Effector CD4-positive, alpha-beta T cell (primary cell): ENCODE data around the gene SLC25A27.

Experiments used
- DNase-seq: peaks from one replicate; pipeline ENCODE4 v3.0.0-alpha.2; 2020

SLC25A27 gene

GRCh38 chr6:46651816-46652215 is 959 bp upstream of the SLC25A27 start:
- no peak for DNase-seq

DNA sequence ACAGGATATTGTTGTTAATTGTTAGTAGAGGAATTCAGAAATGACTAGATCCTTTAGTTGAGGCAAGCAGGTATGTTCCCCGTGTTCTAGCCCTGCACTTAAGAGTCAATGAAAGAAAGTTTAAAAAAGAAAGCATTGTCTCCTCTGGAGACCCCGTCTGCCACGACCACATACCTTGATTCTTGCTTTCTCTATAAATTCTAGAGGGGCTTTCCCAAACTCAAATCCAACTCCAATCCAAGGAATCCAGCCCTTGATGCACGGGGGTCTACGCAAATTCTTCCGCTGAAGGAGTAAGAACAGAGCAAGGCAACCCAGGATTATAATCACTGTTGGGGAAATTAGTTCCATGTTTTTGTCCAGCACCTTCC is 558 bp upstream of the SLC25A27 start:
- no peak for DNase-seq

DNA sequence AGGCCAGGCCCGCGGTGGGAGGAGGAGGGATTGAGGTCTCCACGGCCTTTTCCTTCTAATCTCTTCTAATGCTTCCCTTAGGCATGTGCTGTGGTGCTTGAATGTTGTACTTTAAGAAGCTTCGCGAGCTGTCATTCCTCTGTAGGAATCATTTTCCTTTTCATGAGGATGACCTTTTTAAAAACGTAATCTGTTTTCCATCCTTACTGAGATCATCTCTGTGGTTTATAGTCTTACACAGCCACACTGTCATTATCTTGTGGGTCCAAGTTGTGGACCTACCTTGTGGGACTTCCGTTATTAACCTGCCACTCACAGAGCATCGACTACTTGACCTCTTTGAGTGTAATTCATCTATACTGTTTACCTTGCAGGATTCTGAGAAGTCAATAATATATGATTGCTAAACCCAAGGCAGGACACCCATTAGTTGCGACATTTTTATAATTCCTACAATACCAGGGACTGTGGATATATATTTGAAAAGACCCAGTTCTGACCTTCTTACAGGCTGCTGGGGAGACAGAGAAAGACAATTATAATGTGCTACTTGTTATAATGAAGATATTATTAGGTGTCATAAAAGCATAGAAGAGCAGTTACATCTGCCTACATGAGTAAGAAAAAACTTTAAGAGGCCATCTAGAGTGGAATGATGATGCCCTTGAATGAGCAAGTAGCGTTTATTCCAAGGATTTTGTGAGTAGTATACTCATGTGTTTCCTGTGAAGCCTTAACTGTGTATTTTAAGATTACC is 842 bp downstream of the SLC25A27 start:
- DNase-seq, result no peak

GRCh38 chr6:46655803-46656202 is 3.0 kb downstream of the SLC25A27 start:
- DNase-seq, result no peak

DNA sequence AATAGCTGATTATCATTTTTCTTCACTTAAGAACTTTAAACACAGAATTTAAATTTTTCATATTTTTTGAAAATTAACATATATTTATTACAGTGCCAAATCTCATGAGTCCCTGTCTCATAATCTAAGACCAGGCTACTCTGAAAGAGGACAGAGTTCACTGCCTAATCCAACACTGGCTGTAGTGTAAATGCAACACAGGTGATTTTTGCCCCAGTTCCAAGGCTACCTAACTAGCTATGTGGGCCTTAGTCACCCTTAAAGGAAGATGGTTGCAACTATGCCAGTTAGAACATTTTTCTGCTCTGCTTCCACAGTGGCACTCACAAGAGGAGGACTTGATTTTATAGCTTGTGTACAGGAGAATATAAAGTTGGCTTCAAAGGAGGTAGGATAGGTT is 4.9 kb downstream of the SLC25A27 start:
- no peak for DNase-seq

DNA sequence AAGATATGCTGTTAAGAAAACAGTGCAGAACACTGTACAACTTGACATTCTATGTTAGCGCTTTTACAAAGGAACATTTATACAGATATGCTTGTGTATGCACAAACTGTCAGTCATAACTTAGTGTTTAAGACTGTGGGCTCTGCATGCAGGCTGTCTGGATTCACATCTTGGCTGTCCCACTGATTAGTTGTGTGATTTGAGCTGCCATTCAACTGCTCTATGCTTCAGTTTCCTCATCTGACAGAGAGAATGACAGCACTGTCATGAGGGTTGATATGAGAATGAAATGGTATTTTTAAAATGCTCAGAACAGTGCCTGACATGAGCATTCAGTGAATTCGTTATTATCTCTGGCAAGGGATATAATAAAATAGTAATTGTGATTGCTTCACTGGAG is 8.7 kb downstream of the SLC25A27 start:
- no peak for DNase-seq

- no peak for DNase-seq
These were observed 14.6 kb downstream of the SLC25A27 start for GRCh38 chr6:46667377-46667776.

DNA sequence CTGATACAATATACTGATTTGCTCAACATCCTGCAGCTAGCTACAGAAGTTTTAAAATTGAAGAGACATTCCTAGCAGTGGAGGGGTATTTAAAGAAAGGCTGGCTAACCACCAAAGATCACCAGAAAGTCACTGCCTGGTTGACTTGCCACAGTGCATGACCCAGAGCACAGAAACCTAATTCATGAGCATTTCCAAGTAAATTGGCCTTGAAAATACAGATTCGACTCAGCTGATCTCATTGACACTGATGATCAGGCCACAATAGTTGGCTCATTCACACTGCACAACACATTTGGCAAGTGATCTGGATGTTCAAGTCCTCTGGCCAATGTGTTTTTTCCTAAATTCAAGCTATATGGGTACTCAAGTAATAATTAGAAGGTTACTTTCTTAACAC is 21.6 kb downstream of the SLC25A27 start:
- no peak for DNase-seq

GRCh38 chr6:46676604-46677313 is 24.0 kb downstream of the SLC25A27 start:
- DNase-seq, result no peak

DNA sequence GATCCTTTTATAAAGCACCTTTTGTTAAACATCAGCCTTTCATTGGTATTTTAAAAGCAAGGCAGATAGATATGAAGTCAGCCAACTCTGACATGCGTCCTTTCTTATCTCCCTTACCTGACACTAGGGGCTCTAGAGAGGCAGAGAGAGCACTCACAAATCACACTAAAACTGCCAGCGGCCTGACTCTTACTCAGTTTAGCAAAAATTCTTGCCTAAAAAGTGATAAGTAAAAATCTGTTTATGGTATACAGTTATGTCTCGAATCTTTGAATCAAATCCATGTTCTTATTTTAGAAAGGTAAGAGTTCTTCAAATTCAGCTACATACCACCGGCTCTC is 24.5 kb downstream of the SLC25A27 start:
- DNase-seq, result no peak

DNA sequence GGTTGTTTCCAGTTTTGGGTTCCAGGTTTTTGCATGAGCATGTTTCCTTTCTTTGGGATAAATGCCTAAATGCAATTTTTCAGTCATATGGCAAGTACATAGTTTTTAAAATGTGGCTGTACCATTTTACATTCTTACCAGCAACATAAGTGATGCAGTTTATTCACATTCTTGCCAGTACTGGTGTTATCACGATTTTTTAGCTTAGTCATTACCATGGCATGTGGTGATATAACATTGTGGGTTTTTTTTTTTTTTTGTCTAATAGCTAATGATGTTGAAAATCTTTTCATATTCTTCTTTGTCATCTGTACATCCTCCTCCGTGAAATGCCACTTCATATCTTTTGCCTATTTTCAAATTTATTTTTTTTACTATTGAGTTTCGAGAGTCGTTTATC is 32.0 kb downstream of the SLC25A27 start:
- DNase-seq, result no peak

- no peak for DNase-seq
These were observed 34.9 kb downstream of the SLC25A27 start, which contains the start of gene TDRD6 for GRCh38 chr6:46687619-46688097. Gene TDRD6, plus strand, starts transcription at chr6:46687885. Its CDS starts 244 bp downstream, at chr6:46688129.

- DNase-seq, result no peak
These were observed 35.6 kb downstream of the SLC25A27 start for GRCh38 chr6:46688117-46688965.

DNA sequence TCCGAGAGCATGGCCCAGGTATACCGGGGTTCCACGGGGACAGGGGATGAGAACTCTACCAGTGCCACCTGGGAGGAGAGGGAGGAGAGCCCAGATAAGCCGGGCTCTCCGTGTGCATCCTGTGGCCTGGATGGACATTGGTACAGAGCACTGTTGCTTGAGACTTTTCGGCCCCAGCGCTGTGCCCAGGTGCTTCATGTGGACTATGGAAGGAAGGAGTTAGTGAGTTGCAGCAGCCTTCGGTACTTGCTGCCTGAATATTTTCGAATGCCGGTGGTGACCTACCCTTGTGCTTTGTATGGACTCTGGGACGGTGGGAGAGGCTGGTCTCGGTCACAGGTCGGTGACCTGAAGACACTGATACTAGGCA is 36.2 kb downstream of the SLC25A27 start:
- no peak for DNase-seq

DNA sequence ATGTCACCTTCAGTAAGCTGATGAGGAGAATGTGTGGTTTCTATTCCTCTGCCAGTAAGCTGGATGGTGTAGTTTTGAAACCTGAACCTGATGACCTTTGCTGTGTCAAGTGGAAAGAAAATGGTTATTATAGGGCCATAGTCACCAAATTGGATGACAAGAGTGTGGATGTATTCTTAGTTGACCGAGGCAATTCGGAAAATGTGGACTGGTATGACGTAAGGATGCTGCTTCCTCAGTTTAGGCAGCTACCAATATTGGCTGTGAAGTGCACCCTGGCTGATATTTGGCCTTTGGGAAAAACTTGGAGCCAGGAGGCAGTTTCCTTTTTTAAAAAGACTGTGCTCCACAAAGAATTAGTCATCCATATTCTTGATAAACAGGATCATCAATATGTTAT is 36.9 kb downstream of the SLC25A27 start:
- no peak for DNase-seq

DNA sequence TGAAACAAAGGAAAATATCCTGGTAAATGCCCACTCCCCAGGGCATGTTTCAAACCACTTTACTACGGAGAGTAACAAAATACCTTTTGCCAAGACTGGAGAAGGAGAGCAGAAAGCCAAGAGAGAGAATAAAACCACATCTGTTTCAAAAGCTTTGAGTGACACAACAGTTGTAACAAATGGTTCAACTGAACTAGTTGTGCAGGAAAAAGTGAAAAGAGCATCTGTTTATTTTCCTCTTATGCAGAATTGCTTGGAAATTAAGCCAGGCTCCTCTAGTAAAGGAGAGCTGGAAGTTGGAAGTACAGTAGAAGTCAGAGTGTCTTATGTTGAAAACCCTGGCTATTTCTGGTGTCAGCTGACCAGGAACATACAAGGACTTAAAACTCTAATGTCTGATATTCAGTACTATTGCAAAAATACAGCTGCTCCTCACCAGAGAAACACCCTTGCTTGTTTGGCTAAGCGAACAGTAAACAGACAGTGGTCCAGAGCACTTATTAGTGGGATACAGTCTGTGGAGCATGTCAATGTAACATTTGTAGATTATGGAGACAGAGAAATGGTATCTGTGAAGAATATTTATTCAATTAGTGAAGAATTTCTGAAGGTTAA is 37.5 kb downstream of the SLC25A27 start:
- DNase-seq, result no peak

GRCh38 chr6:46690911-46691451 is 38.2 kb downstream of the SLC25A27 start:
- DNase-seq, result no peak

DNA sequence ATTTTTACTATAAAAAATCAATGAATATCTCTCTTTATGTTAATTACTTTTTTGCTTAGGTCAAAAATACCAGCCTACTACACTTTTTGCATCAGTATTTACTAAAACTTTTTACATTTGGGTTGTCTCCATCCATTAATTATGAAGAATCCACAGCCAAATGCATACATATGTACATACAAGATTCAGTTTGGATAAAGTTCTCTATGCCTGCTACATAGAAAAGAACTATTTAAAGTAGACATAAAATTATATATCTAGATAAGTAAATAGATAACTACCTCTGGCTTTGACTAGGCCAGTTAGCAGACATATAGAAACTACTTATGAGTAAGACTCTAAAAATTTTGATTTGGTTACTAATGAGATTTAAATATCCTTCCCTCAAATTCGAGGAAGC is 47.2 kb downstream of the SLC25A27 start:
- DNase-seq, result no peak

DNA sequence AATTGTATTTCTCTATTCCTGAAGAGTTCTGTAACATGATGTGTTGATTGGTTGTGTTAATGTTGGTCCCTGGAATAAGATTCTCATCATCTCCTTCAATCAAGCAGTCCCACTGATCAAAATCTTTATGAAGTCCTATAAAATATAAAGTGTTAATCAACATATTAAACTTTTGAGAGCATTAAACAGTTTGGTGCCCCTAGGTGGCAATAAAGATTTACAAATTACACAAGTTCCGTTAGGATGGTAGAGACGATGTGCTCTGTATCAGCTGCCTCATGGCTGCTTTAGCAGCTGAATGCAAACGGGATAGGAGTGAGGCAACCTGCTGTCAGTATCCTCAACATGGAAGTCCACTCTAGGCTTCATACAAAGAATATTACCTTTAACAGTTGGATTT is 51.8 kb downstream of the SLC25A27 start:
- DNase-seq, result no peak

DNA sequence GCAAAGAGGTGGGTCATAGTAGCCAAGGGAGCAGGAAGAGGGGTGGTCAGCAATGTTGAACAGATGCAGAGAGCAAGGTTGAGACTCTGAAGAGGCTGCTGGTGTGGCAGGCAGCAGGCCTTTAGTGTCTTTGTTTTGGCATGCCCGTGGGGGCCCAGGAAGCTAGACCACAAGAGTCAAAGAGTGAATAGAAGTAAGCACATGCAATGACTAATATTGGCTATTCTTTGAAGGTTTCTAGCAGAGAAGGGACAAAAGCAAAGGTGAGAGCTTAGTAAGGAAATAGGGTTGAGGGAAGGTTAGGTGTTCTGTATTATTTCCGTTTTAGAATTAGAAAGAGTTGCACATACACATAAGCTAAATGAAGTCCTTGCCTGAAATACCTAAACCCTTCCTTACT is 53.7 kb downstream of the SLC25A27 start:
- DNase-seq, result no peak

DNA sequence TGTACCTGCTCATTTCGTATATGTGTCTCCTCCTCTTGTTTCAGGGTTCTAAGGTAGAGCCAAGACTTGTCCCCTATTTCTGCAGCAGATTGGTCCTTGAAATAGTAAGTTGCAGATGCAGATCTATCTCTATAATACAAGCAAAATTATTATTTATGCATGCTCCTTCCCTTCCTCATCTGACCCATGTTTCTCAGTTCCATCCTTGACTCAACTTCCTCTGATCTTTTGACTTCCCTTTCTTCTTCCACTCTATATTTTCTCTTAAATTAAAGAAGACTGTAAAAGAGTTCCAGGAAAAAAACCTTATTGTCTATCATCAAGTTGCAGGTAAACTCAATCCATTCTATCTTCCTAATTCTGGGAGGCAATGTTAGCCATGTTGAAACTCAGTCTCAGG is 58.7 kb downstream of the SLC25A27 start:
- no peak for DNase-seq

GRCh38 chr6:46715141-46715540 is 62.4 kb downstream of the SLC25A27 start:
- no peak for DNase-seq

DNA sequence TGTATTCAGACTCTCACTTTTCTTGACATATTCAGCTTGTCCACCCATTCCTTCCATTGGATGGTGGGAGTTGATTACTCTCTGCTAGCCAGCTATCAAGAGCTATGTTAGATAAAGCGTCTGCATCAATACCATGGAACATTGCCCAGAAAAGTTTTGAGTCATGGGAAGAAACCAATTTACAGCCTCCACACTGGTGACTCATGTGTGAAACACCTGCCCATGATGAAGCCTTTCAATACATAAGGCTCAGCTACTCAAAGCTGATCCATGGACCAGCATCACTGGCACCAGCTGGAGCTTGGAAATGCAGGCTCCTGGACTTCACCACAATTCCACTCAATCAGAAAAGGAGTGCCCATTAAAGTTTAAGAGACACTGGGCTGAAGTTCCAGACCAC is 66.3 kb downstream of the SLC25A27 start:
- DNase-seq, result no peak
